ENCODE data around the gene CD38.

The CD38 gene

GRCh38 chr4:15870921-15871664, 93.0 kb downstream of the CD38 start:
- Histone ChIP-seq H4K20me1 (no peaks in the 10 kb centered on the region), H3K4me3 (no peak overlapping the region), H3K9me3 (replicated peaks in 1 of 11) (peaks cover 8 to 23% (median 21%) of the 10 kb centered on the region in 11 experiments; a peak in 15 of 22 replicates), H3K27ac (no peak overlapping the region), H3K36me3 (no peaks in the 10 kb centered on the region), H3K4me2 (no peak overlapping the region), H3K27me3 (no peaks in the 10 kb centered on the region), H3K9ac (no peak overlapping the region), H3K4me1 (no peaks in the 10 kb centered on the region)
- TF ChIP-seq Cebpa-rat (IDR thresholded peaks at IDR 0.05): no peak

GRCh38 chr4:15873117-15873516, 95.0 kb downstream of the CD38 start:
- TF ChIP-seq Cebpa-rat (IDR thresholded peaks at IDR 0.05): no peak
- no peak overlapping the region for H3K9ac ChIP-seq

GRCh38 chr4:15874671-15875070, 96.5 kb downstream of the CD38 start:
- no peaks in the 10 kb centered on the region for H3K27me3 ChIP-seq
- no peak for TF ChIP-seq Cebpa-rat (IDR thresholded peaks at IDR 0.05)
- no peaks in the 10 kb centered on the region for H3K4me1 ChIP-seq
- H3K36me3 ChIP-seq: no peaks in the 10 kb centered on the region
- no peak overlapping the region for H3K4me2 ChIP-seq
- H3K4me3 ChIP-seq: no peak overlapping the region
- H4K20me1 ChIP-seq: no peaks in the 10 kb centered on the region
- H3K27ac ChIP-seq: no peak overlapping the region
- no peak overlapping the region for H3K9ac ChIP-seq
- H3K9me3 ChIP-seq (replicated peaks in 1 of 11): peaks cover 17 to 39% (median 29%) of the 10 kb centered on the region in 11 experiments; a peak in 19 of 22 replicates

More at GRCh38 chr4:15873117-15873516, 95.0 kb downstream of the CD38 start:
- no peaks in the 10 kb centered on the region for H3K4me1 ChIP-seq
- H3K4me2 ChIP-seq: no peak overlapping the region
- no peak overlapping the region for H3K4me3 ChIP-seq
- peaks cover 16 to 37% (median 28%) of the 10 kb centered on the region in 11 experiments; a peak in 19 of 22 replicates for H3K9me3 ChIP-seq (replicated peaks in 1 of 11)
- H3K27ac ChIP-seq: no peak overlapping the region
- H4K20me1 ChIP-seq: no peaks in the 10 kb centered on the region
- H3K36me3 ChIP-seq: no peaks in the 10 kb centered on the region
- H3K27me3 ChIP-seq: no peaks in the 10 kb centered on the region

- H3K36me3 ChIP-seq: no peaks in the 10 kb centered on the region
- no peak for TF ChIP-seq Cebpa-rat (IDR thresholded peaks at IDR 0.05)
- H3K27me3 ChIP-seq: no peaks in the 10 kb centered on the region
- no peak overlapping the region for H3K27ac ChIP-seq
- H4K20me1 ChIP-seq: no peaks in the 10 kb centered on the region
- H3K9me3 ChIP-seq (replicated peaks in 1 of 11): peaks cover 17 to 39% (median 29%) of the 10 kb centered on the region in 11 experiments; a peak in 19 of 22 replicates
- no peaks in the 10 kb centered on the region for H3K4me1 ChIP-seq
- no peak overlapping the region for H3K4me2 ChIP-seq
- no peak overlapping the region for H3K4me3 ChIP-seq
- no peak overlapping the region for H3K9ac ChIP-seq
These were observed 97.7 kb downstream of the CD38 start for GRCh38 chr4:15875663-15876460.

- TF ChIP-seq Cebpa-rat (IDR thresholded peaks at IDR 0.05): no peak
- Histone ChIP-seq H3K4me1 (no peaks in the 10 kb centered on the region; a peak in 2 of 20 replicates), H4K20me1 (no peaks in the 10 kb centered on the region)
These were observed 99.9 kb downstream of the CD38 start for GRCh38 chr4:15878011-15878410.

GRCh38 chr4:15881820-15882219, 103.7 kb downstream of the CD38 start:
- Histone ChIP-seq H3K4me2 (no peak overlapping the region), H3K4me3 (no peak overlapping the region), H3K4me1 (no peaks in the 10 kb centered on the region; a peak in 2 of 20 replicates), H4K20me1 (no peaks in the 10 kb centered on the region), H3K36me3 (no peaks in the 10 kb centered on the region), H3K9me3 (replicated peaks in 1 of 11) (peaks cover 6 to 13% (median 8%) of the 10 kb centered on the region in 11 experiments; a peak in 15 of 22 replicates), H3K27me3 (no peaks in the 10 kb centered on the region), H3K27ac (no peak overlapping the region), H3K9ac (no peak overlapping the region)
- no peak for TF ChIP-seq Cebpa-rat (IDR thresholded peaks at IDR 0.05)

More at GRCh38 chr4:15878011-15878410, 99.9 kb downstream of the CD38 start:
- H3K4me3 ChIP-seq: no peak overlapping the region
- H3K4me2 ChIP-seq: no peak overlapping the region
- no peak overlapping the region for H3K27ac ChIP-seq
- H3K36me3 ChIP-seq: no peaks in the 10 kb centered on the region
- H3K27me3 ChIP-seq: no peaks in the 10 kb centered on the region
- H3K9ac ChIP-seq: no peak overlapping the region
- peaks cover 16 to 39% (median 29%) of the 10 kb centered on the region in 11 experiments; a peak in 19 of 22 replicates for H3K9me3 ChIP-seq (replicated peaks in 1 of 11)

GRCh38 chr4:15882675-15883086, 104.6 kb downstream of the CD38 start:
- H4K20me1 ChIP-seq: no peaks in the 10 kb centered on the region
- H3K4me2 ChIP-seq: no peak overlapping the region
- H3K27ac ChIP-seq: no peak overlapping the region
- peaks cover 0 to 7% (median 5%) of the 10 kb centered on the region in 11 experiments; a peak in 13 of 22 replicates for H3K9me3 ChIP-seq (replicated peaks in 1 of 11)
- no peaks in the 10 kb centered on the region; a peak in 2 of 20 replicates for H3K4me1 ChIP-seq
- H3K27me3 ChIP-seq: no peaks in the 10 kb centered on the region
- H3K4me3 ChIP-seq: no peak overlapping the region
- no peak overlapping the region for H3K9ac ChIP-seq
- no peak for TF ChIP-seq Cebpa-rat (IDR thresholded peaks at IDR 0.05)
- no peaks in the 10 kb centered on the region for H3K36me3 ChIP-seq

GRCh38 chr4:15883610-15884243, 105.6 kb downstream of the CD38 start:
- H3K36me3 ChIP-seq: no peaks in the 10 kb centered on the region

GRCh38 chr4:15884666-15885065, 106.5 kb downstream of the CD38 start:
- Histone ChIP-seq H3K27me3 (no peaks in the 10 kb centered on the region), H3K9me3 (replicated peaks in 1 of 11) (peaks cover 0 to 6% (median 0%) of the 10 kb centered on the region in 11 experiments; a peak in 3 of 22 replicates), H4K20me1 (no peaks in the 10 kb centered on the region), H3K4me3 (no peak overlapping the region), H3K9ac (no peak overlapping the region), H3K4me2 (no peak overlapping the region), H3K4me1 (no peaks in the 10 kb centered on the region; a peak in 3 of 20 replicates), H3K27ac (no peak overlapping the region), H3K36me3 (no peaks in the 10 kb centered on the region)
- no peak for TF ChIP-seq Cebpa-rat (IDR thresholded peaks at IDR 0.05)

More at GRCh38 chr4:15883610-15884243, 105.6 kb downstream of the CD38 start:
- no peak for TF ChIP-seq Cebpa-rat (IDR thresholded peaks at IDR 0.05)
- no peak overlapping the region for H3K4me2 ChIP-seq
- no peak overlapping the region for H3K27ac ChIP-seq
- H3K4me3 ChIP-seq: no peak overlapping the region
- H3K4me1 ChIP-seq: no peaks in the 10 kb centered on the region; a peak in 2 of 20 replicates
- H3K9ac ChIP-seq: no peak overlapping the region
- no peaks in the 10 kb centered on the region for H4K20me1 ChIP-seq
- H3K9me3 ChIP-seq (replicated peaks in 1 of 11): peaks cover 0 to 6% (median 0%) of the 10 kb centered on the region in 11 experiments; a peak in 3 of 22 replicates
- H3K27me3 ChIP-seq: no peaks in the 10 kb centered on the region
